DND-41 (cell line): ENCODE results near the gene PXMP4.

Source experiments
- ATAC-seq: fragments of 200-7000 bp; cut with Tn5 transposase; 3 replicates; pipeline ENCODE4 v1.9.1; 2021; ENCODE audit warnings: low read depth; ENCODE audit not compliant: insufficient read depth
- DNase-seq: peaks from one replicate; pipeline ENCODE4 v3.0.0-alpha.2; 2020
- H2AFZ ChIP-seq: 2 replicates; pipeline ENCODE4 v1.6.0; 2012; ENCODE audit warnings: low read depth, low read length
- H3K27ac ChIP-seq: 2 replicates; pipeline ENCODE4 v1.5.1; 2012; ENCODE audit warnings: low read length, inconsistent platforms
- H3K27me3 ChIP-seq: fragments of 200-600 bp; sonication (generic); 2 replicates; pipeline ENCODE4 v1.6.0; 2012; ENCODE audit warnings: low read length, mild to moderate bottlenecking, inconsistent platforms; ENCODE audit not compliant: insufficient read depth, poor library complexity
- H3K36me3 ChIP-seq: 2 replicates; pipeline ENCODE4 v1.5.1; 2012; ENCODE audit warnings: low read length, inconsistent platforms; ENCODE audit not compliant: insufficient read depth
- H3K4me1 ChIP-seq: 2 replicates; pipeline ENCODE4 v1.5.1; 2012; ENCODE audit warnings: mild to moderate bottlenecking, low read length; ENCODE audit not compliant: insufficient read depth
- H3K4me2 ChIP-seq: 2 replicates; pipeline ENCODE4 v1.6.0; 2012; ENCODE audit warnings: mild to moderate bottlenecking, moderate library complexity, low read length, inconsistent platforms; ENCODE audit not compliant: insufficient read depth
- H3K4me3 ChIP-seq, 2 experiments: fragments of 200-600 bp in 1 of 2; shearing (Covaris generic) in 1 of 2; 2 replicates each; pipeline ENCODE4 v1.5.1; 2012 to 2016; ENCODE audit warnings: inconsistent platforms in 2 of 2, low read length in 2 of 2, mild to moderate bottlenecking in 2 of 2, low read depth in 1 of 2, moderate library complexity in 1 of 2
- H3K79me2 ChIP-seq: 2 replicates; pipeline ENCODE4 v1.6.0; 2012; ENCODE audit warnings: low read length, inconsistent platforms; ENCODE audit not compliant: insufficient read depth
- H3K9ac ChIP-seq: 2 replicates; pipeline ENCODE4 v1.6.0; 2012; ENCODE audit warnings: low read depth, mild to moderate bottlenecking, inconsistent platforms, low read length, moderate library complexity
- H3K9me3 ChIP-seq: 2 replicates; pipeline ENCODE4 v1.5.1; 2012; ENCODE audit warnings: low read length, moderate library complexity, mild to moderate bottlenecking, inconsistent platforms; ENCODE audit not compliant: insufficient read depth, severe bottlenecking
- H4K20me1 ChIP-seq: 2 replicates; pipeline ENCODE4 v1.6.0; 2012; ENCODE audit warnings: low read length; ENCODE audit not compliant: insufficient read depth
- CTCF ChIP-seq: IDR thresholded peaks from 2 replicates; pipeline ENCODE4 v1.5.1; 2012; ENCODE audit warnings: borderline replicate concordance, low read length, moderate library complexity, mild to moderate bottlenecking; ENCODE audit not compliant: poor library complexity, severe bottlenecking; ENCODE audit errors: extremely low read depth
- EZH2 ChIP-seq: IDR thresholded peaks from 3 replicates; pipeline ENCODE4 v1.6.1; 2012; ENCODE audit warnings: borderline replicate concordance, low read depth, mild to moderate bottlenecking, moderate library complexity, low read length, inconsistent platforms; ENCODE audit not compliant: severe bottlenecking

The PXMP4 gene

GRCh38 chr20:33670715-33671499 is 49.2 kb downstream of the PXMP4 start:
- ATAC-seq (no peak), DNase-seq (no peak)
- Histone ChIP-seq H3K27ac (no peak overlapping the region), H3K36me3 (peaks cover 15% of the 10 kb centered on the region; the same call in 1 of the 2 replicates), H3K9me3 (no peaks in the 10 kb centered on the region), H3K4me3 (no peak overlapping the region), H2AFZ (no peak overlapping the region), H3K4me1 (peaks cover 29% of the 10 kb centered on the region), H3K9ac (no peak overlapping the region), H3K27me3 (no peaks in the 10 kb centered on the region), H3K79me2 (no peaks in the 10 kb centered on the region; the same call in 1 of the 2 replicates), H4K20me1 (peaks cover 12% of the 10 kb centered on the region), H3K4me2 (no peak overlapping the region)
- TF ChIP-seq EZH2 (no peak), CTCF (no peak)

GRCh38 chr20:33669873-33670640 is 50.1 kb downstream of the PXMP4 start:
- no peak overlapping the region for H3K4me2 ChIP-seq

GRCh38 chr20:33669224-33669623 is 50.9 kb downstream of the PXMP4 start:
- Histone ChIP-seq H3K4me1 (peaks cover 22% of the 10 kb centered on the region), H3K36me3 (peaks cover 13% of the 10 kb centered on the region; the same call in 1 of the 2 replicates), H3K4me2 (no peak overlapping the region), H3K79me2 (no peaks in the 10 kb centered on the region; the same call in 1 of the 2 replicates), H3K9me3 (no peaks in the 10 kb centered on the region), H3K9ac (no peak overlapping the region), H3K4me3 (no peak overlapping the region), H2AFZ (no peak overlapping the region), H3K27ac (no peak overlapping the region), H3K27me3 (no peaks in the 10 kb centered on the region), H4K20me1 (no peaks in the 10 kb centered on the region)
- no peak for TF ChIP-seq EZH2
- no peak for TF ChIP-seq CTCF
- no peak for ATAC-seq
- DNase-seq: no peak

More at GRCh38 chr20:33669873-33670640, 50.1 kb downstream of the PXMP4 start:
- Histone ChIP-seq H3K79me2 (no peaks in the 10 kb centered on the region; the same call in 1 of the 2 replicates), H2AFZ (no peak overlapping the region), H3K27ac (0 out of 2 replicates have a peak overlapping the region, but pooled peaks have one; percentile 14), H4K20me1 (peaks cover 4% of the 10 kb centered on the region; the same call in 1 of the 2 replicates), H3K9me3 (no peaks in the 10 kb centered on the region), H3K9ac (no peak overlapping the region), H3K36me3 (peaks cover 13% of the 10 kb centered on the region; the same call in 1 of the 2 replicates), H3K4me1 (peaks cover 24% of the 10 kb centered on the region), H3K27me3 (no peaks in the 10 kb centered on the region), H3K4me3 (no peak overlapping the region)
- no peak for ATAC-seq
- TF ChIP-seq CTCF: no peak
- TF ChIP-seq EZH2: no peak
- no peak for DNase-seq
